ENCODE measurements around the gene PRAMEF7. TPM values are rescaled to one million over a fixed set of nuclear protein-coding genes. Genes with fewer than 3 reads are reported as not detected.
"Not testable (repeated sequence)": the region's sequence is repeated elsewhere in the genome, so short reads cannot be mapped to it uniquely, and the experiment has no call there.

Gene PRAMEF7
- not detected for total RNA-seq

DNA sequence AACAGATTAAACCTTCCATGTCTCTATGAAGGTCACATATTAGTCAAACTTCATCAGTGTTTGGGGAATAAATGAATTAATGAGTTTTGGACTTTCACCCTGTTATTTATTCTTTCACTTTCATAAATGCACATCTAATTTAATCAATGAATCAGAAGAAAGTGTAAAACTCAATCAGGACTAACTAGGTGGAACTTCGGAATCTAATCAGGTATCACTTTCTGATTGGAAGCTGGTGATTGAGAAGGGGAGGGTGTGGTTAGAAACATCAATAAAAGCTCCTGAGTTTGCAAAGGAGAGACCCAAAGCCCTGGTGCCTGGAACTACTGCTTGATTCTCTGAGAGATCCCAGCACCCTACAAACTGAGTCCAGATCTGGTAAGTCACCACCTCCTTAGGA is at the start of gene PRAMEF7:
Gene PRAMEF7, plus strand, starts transcription at position 301 of the 400 bp plus-strand sequence. CDS start 1,083 bp downstream, outside the sequence.
- not testable (repeated sequence) for H3K27me3 Mint-ChIP-seq (ENCODE audit: low read depth); ATAC-seq

DNA sequence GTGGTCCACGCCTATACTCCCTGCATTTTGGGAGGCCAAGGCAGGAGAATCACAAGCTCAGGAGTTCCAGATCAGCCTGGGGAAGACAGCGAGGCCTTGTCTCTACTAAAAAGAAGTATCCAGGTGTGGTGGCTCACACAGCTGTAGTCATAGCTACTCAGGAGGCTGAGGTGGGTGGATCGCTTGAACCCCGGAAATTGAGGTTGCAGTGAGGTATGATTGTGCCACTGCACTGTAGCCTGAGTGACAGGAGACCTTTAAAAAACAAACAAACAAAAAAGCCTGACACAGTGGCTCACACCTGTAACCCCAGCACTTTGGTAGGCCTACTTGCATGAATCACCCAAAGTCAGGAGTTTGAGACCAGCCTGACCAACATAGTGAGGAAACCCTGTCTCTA is 38.0 kb upstream of the PRAMEF7 start:
- not testable (repeated sequence) for H3K4me1 Mint-ChIP-seq (ENCODE audit: low read depth); H3K9me3 Mint-ChIP-seq; DNase-seq; H3K27me3 Mint-ChIP-seq (ENCODE audit: low read depth); H3K36me3 Mint-ChIP-seq (ENCODE audit: insufficient read depth); H3K4me3 Mint-ChIP-seq; ATAC-seq

More for the DNA sequence above, at the start of gene PRAMEF7:
- H3K9me3 Mint-ChIP-seq; DNase-seq; H3K4me1 Mint-ChIP-seq (ENCODE audit: low read depth); H3K36me3 Mint-ChIP-seq (ENCODE audit: insufficient read depth); H3K4me3 Mint-ChIP-seq: not testable (repeated sequence)

DNA sequence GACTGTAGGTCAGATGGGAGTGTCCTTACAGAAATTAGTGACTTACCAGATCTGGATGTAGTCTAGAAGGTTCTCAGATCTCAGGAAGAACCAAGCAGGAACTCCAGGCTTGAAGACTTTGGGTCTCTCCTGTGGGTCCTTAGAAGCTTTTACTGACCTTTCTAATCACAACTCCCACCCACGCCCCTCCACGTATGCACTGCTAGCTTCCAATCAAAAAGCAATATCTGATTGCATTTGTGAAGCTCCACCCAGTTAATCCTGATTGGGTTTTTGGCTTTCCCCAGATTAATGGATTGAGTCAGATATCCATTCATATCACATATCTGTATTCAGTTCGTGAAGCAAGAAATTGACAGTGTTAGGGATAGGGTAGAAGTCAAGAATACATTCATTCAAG is 30.3 kb upstream of the PRAMEF7 start, which contains the start of gene PRAMEF4:
Gene PRAMEF4, minus strand, starts transcription at position 101 of the 400 bp plus-strand sequence. CDS start 2,807 bp downstream, outside the sequence.
- not testable (repeated sequence) for H3K36me3 Mint-ChIP-seq (ENCODE audit: insufficient read depth); ATAC-seq; H3K9me3 Mint-ChIP-seq; DNase-seq; H3K27me3 Mint-ChIP-seq (ENCODE audit: low read depth); H3K4me1 Mint-ChIP-seq (ENCODE audit: low read depth); H3K4me3 Mint-ChIP-seq

DNA sequence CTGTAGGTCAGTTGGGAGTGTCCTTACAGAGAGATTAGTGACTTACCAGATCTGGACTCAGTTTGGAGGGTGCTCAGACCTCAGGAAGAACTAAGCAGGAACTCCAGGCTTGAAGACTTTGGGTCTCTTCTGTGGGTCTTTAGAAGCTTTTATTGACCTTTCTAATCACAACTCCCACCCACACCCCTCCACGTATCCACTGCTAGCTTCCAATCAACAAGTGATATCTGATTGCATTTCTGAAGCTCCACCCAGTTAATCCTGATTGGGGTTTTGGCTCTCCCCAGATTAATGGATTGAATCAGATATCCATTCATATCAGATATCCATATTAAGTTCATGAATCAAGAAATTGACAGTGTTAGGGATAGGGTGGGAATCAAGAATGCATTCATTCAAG is 18.2 kb upstream of the PRAMEF7 start, which contains the start of gene PRAMEF10:
Gene PRAMEF10, minus strand, starts transcription at position 101 of the 400 bp plus-strand sequence. CDS start 2,423 bp downstream, outside the sequence.
- not testable (repeated sequence) for H3K4me1 Mint-ChIP-seq (ENCODE audit: low read depth); DNase-seq

DNA sequence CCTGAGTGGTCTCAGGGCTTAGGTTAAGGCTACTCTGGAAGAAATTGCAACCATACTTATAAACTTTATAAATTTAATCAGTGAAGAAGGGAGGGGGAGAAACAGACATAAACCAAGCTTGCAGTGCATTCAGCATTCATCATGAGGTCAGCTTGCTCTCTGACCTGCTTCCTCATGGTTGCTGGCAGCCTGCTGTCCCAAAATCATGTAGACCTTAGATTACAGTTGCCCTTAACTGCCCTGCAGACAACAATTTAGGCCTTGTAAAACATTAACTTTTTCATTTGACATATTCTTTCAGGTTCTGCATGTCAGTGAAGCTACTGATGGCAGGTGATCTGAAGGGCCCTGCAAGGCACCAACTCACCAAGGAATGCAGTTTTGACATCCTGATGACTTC is 17.2 kb upstream of the PRAMEF7 start:
- not testable (repeated sequence) for H3K9me3 Mint-ChIP-seq; ATAC-seq; H3K36me3 Mint-ChIP-seq (ENCODE audit: insufficient read depth); H3K4me1 Mint-ChIP-seq (ENCODE audit: low read depth); DNase-seq; H3K4me3 Mint-ChIP-seq; H3K27me3 Mint-ChIP-seq (ENCODE audit: low read depth)

More for the DNA sequence above, 18.2 kb upstream of the PRAMEF7 start, which contains the start of gene PRAMEF10:
- not testable (repeated sequence) for H3K36me3 Mint-ChIP-seq (ENCODE audit: insufficient read depth); H3K9me3 Mint-ChIP-seq; H3K4me3 Mint-ChIP-seq; H3K27me3 Mint-ChIP-seq (ENCODE audit: low read depth); ATAC-seq

DNA sequence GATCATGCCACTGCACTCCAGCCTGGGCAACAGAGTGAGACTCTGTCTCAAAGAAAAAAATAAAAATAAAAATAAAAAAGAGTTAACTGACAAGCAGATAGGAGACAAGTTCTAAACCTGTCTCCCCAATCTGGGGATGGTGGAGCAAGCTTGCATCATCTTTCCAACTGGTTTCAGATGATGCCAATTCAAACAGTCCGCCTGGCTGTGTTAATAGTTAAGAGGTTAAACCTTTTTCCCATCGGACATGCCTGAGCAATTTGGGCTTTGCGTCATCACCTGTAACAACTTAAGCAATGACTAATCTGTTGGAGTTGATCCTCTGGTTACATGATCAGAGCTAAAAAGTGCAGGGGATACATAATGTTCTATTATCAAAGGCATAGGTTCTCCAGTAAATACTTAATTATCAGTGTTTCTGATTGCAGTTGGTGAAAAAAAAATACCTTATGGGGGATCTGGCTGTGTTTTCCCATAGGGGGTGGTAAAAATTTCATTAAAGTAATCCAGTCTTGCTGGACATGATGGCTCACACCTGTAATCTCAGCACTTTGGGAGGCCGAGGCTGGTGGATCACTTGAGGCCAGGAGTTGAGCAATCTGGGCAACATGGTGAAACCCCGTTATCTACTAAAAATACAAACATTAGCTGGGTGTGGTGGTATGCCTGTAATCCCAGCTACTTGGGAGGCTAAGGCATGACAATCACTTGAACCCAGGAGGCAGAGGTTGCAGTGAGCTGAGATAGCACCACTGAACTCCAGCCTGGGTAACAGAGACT is 12.4 kb upstream of the PRAMEF7 start:
- not testable (repeated sequence) for ATAC-seq; H3K9me3 Mint-ChIP-seq; H3K27me3 Mint-ChIP-seq (ENCODE audit: low read depth); H3K4me3 Mint-ChIP-seq; DNase-seq; H3K4me1 Mint-ChIP-seq (ENCODE audit: low read depth); H3K36me3 Mint-ChIP-seq (ENCODE audit: insufficient read depth)

DNA sequence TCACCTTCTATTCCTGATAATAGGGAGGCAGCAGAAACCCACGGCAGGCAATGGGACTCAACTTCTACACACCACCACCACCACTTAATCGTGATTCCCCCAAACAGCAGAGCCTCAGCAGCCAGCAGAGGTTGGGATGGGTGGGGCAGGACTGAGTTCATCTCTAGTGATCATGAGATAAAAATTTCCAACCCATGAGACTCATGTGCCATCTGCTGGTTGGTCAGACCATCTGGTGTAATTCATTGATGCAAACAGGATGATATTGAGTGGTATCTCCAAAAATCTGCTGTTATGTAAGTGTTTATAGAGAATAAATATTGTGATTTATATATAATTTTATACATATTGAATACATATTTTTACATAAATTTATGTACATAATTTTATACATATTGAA is 5.3 kb downstream of the PRAMEF7 start:
- not testable (repeated sequence) for ATAC-seq; H3K4me3 Mint-ChIP-seq; H3K9me3 Mint-ChIP-seq; H3K27me3 Mint-ChIP-seq (ENCODE audit: low read depth); DNase-seq; H3K4me1 Mint-ChIP-seq (ENCODE audit: low read depth); H3K36me3 Mint-ChIP-seq (ENCODE audit: insufficient read depth)

DNA sequence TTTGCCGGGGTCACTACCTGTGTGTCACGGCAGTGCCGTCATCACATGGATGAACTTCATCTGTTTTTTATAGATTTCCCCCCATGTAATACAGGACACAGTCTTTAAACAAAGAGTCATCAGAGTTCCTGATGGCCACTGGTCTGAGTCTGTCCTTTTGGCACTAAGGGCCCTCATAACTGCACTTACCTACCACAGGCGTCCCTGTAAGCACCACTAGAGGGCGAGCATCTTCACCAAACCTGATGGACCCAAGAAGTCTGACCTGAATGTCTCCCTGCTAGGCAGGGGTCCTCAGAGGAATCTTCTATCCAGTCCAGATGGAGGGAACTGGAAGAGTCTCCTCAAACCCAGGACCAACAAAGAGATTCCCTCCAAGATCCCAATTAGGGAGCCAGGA is 8.0 kb downstream of the PRAMEF7 start:
- H3K4me3 Mint-ChIP-seq; H3K36me3 Mint-ChIP-seq (ENCODE audit: insufficient read depth); H3K9me3 Mint-ChIP-seq; DNase-seq; H3K27me3 Mint-ChIP-seq (ENCODE audit: low read depth); H3K4me1 Mint-ChIP-seq (ENCODE audit: low read depth); ATAC-seq: not testable (repeated sequence)

DNA sequence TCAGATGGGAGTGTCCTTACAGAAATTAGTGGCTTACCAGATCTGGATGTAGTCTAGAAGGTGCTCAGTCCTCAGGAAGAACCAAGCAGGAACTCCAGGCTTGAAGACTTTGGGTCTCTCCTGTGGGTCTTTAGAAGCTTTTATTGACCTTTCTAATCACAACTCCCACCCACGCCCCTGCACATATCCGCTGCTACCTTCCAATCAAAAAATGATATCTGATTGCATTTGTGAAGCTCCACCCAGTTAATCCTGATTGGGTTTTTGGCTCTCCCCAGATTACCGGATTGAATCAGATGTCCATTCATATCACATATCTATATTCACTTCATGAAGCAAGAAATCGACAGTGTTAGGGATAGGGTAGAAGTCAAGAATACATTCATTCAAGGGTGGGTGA is 31.1 kb downstream of the PRAMEF7 start, which contains the start of gene PRAMEF6:
Gene PRAMEF6, minus strand, starts transcription at position 101 of the 400 bp plus-strand sequence. CDS start 5,062 bp downstream, outside the sequence.
- H3K27me3 Mint-ChIP-seq (ENCODE audit: low read depth); H3K4me3 Mint-ChIP-seq; H3K9me3 Mint-ChIP-seq; DNase-seq; H3K36me3 Mint-ChIP-seq (ENCODE audit: insufficient read depth); ATAC-seq; H3K4me1 Mint-ChIP-seq (ENCODE audit: low read depth): not testable (repeated sequence)

Other genes with a start within 250 kb of the PRAMEF7 start
- gene AADACL3, start 200.5 kb upstream of the PRAMEF7 start, total RNA-seq = not detected
- gene CFAP107, start 170.4 kb upstream of the PRAMEF7 start, total RNA-seq = not detected
- not detected for gene PRAMEF12, start 142.9 kb upstream of the PRAMEF7 start, total RNA-seq
- gene PRAMEF1, start 125.2 kb upstream of the PRAMEF7 start, total RNA-seq = not detected
- gene PRAMEF11, start 85.2 kb upstream of the PRAMEF7 start, total RNA-seq = not detected
- not detected for gene HNRNPCL1, start 67.9 kb upstream of the PRAMEF7 start, total RNA-seq
- gene PRAMEF2, start 59.5 kb upstream of the PRAMEF7 start, total RNA-seq = not detected
- gene PRAMEF4, start 30.4 kb upstream of the PRAMEF7 start, total RNA-seq = not detected
- gene PRAMEF10, start 18.3 kb upstream of the PRAMEF7 start, total RNA-seq = not detected
- gene PRAMEF6, start 31.0 kb downstream of the PRAMEF7 start, total RNA-seq = not detected
- not detected for gene PRAMEF27, start 140.0 kb downstream of the PRAMEF7 start, total RNA-seq
- not detected for gene HNRNPCL3, start 144.2 kb downstream of the PRAMEF7 start, total RNA-seq
- not detected for gene PRAMEF25, start 154.2 kb downstream of the PRAMEF7 start, total RNA-seq
- not detected for gene HNRNPCL2, start 200.2 kb downstream of the PRAMEF7 start, total RNA-seq
- not detected for gene PRAMEF26, start 239.4 kb downstream of the PRAMEF7 start, total RNA-seq
- not detected for gene HNRNPCL4, start 249.0 kb downstream of the PRAMEF7 start, total RNA-seq